ENCODE measurements around the gene NUDT3. TPM values are rescaled to one million over a fixed set of nuclear protein-coding genes. Genes with fewer than 3 reads are reported as not detected.
"Not testable (repeated sequence)": the region's sequence is repeated elsewhere in the genome, so short reads cannot be mapped to it uniquely, and the experiment has no call there.

NUDT3 gene
- polyA plus RNA-seq, 3 donors: 12.6 to 22.0 (median 21.6) TPM

DNA sequence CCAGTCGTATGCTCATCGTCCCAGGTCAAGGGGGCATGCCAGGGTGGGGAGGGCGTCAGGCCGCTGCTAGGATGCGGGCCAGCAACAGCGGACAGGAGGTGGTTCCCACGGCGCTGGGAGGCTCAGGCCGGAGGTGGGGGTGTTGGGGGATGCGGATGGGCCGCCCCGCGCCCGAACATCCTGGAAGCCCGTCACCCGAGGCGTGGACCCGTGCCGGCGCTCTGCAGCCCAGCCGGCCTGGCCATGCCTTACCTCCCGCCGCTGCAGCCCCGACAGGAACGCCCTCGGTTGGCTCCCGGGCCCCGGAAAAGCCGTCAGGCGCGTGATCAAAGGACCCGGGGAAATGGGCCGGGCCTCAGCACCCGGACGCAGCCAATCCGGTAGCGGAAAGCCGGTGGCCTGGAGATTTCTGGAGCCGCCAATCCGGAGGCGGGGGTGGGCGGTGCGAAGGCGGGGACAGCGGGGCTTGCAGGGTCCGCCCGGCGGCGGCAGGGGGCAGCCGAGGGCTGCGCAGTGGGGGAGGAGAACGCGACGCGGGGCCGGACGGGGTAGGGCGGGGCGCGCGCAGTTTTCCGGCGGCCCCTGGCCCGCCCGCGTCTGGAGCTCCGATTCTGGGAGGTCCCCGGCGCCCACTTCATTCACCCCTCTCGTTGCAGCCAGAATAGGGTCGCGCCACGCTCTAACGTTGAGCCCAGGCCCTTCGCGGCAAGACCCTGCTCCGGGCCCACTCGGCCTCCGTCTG is 143.6 kb downstream of the NUDT3 start, which contains the start of gene SMIM29:
Gene SMIM29 (minus strand): TSS at position 280 of the 742 bp plus-strand sequence. CDS start 1,215 bp downstream, outside the sequence.
- DNase-seq (ENCODE audit: extremely low read depth in 1 of 11, low read depth in 9 of 11, low spot score in 4 of 11): peak; percentile 79 to 93 (median 92)

DNA sequence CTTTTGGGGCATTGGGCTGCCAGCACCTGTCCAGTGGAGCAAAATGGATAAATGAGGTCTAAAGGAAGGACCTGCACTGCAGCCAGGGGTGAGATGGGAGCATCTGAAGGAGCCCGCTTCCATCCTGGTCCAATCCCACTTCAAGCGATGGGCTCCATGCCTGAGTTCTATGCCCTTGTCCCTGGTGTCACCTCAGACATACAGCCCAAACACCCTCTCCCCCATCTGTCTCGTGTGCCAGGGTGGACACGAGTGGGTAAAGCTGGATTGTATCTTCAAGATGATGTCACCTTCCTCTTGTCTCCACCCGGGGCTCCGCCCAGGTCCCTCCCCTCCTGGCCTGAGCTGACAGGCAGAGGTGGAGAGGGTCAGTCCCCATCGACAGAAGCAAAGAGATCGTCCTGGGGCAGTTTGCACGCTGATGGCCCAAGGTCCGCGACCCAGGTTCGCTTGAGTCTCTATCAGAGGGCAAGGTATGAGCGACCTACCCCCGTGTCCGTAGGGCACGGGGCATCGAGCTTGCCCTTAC is 144.2 kb downstream of the NUDT3 start:
- no peak for DNase-seq (ENCODE audit: extremely low read depth in 1 of 11, low read depth in 9 of 11, low spot score in 4 of 11)

DNA sequence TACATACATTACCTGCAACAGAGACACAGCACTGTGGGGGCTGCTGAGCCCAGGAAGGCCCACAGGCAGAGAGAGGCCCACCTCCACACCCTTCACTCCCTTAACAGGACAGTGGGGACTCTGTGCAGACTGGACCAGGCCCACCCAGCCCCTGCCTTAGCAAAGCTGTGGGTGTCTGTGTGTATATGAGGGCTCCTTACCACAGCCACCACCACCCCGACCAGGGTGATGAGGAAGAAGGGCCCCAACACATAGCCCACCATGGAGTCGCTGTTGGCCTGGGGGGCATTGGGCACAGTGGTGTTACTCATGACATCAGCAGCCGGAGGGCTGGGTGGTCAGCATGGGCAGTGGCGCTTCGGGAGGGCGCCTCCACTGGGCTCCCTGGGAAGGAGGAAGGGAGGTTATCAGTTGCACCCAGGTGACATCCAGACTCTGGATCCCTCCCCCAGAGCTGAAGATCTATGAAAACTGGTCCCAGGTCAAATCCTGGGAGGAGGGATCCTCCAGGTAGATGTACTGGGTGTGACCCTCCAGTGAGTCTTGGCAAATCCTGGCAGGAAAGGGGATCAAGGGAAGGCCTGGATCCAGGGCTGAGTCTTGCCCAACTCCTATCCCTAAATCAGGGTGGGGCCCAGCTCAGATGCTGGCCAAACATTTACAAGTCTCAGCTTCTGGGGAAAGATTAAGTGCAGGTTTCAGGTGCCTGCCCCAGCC is 144.8 kb downstream of the NUDT3 start:
- no peak for DNase-seq (ENCODE audit: extremely low read depth in 1 of 11, low read depth in 9 of 11, low spot score in 4 of 11)

DNA sequence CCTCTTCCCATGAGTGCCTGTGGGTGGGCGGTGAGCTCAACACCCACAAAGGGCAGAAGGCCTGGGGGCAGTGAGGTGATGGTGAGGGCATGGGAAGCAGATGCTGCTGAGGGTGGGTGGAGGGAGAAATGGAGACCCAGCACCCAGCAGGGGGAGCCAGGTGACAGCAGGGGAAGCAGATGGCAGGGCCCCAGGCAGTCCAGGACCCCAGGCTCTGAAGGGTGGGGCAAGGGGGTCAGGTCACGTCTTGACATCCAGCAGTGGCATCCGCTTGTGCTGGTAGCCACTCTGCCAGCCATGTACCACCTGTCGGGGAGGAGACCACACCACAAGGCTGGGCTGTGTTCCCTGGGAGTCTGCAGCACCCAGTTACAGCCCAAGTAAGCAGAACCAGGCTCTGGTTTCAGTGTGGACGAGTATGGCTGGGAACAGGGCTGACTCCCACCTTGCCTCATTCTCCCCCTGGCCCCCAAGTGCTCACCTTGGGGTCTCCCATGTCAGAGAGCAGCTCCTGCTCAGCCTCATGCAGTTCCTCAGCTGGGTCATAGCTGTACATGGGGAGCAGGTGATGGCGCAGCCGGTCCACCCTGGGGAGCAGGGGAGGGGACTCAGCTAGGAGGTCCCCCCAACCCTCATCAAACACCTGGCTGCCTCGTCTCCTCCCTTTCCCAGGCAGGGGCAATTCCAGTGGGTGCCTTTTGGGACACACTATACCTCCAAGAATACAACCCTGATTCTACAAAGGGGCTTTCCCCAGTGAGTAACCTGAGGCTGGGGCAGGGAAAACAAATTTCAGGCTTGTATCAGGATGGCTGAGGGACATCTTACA is 145.7 kb downstream of the NUDT3 start:
- no peak for DNase-seq (ENCODE audit: extremely low read depth in 1 of 11, low read depth in 9 of 11, low spot score in 4 of 11)

DNA sequence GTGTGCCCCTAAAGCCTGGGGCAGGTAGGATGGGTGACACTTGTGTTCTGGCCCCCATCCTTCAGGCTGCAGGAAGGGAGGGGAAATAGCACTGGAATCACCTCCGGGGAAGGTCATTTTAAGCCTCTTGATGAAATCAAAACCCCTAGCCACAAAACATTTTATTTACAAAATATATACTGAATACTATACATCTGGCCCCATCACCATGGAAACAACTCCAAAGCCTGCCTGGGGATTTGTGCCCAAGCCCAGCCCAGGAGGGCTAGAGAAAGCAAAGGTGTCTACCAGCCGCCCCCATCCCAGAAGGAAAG is 146.3 kb downstream of the NUDT3 start:
- DNase-seq (ENCODE audit: extremely low read depth in 1 of 11, low read depth in 9 of 11, low spot score in 4 of 11): no peak

DNA sequence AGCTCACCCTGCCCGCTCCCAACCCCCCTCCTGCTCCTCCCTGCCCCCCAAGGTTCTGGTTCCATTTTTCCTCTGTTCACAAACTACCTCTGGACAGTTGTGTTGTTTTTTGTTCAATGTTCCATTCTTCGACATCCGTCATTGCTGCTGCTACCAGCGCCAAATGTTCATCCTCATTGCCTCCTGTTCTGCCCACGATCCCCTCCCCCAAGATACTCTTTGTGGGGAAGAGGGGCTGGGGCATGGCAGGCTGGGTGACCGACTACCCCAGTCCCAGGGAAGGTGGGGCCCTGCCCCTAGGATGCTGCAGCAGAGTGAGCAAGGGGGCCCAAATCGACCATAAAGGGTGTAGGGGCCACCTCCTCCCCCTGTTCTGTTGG is 146.7 kb downstream of the NUDT3 start:
- not testable (repeated sequence) for DNase-seq (ENCODE audit: extremely low read depth in 1 of 11, low read depth in 9 of 11, low spot score in 4 of 11)

DNA sequence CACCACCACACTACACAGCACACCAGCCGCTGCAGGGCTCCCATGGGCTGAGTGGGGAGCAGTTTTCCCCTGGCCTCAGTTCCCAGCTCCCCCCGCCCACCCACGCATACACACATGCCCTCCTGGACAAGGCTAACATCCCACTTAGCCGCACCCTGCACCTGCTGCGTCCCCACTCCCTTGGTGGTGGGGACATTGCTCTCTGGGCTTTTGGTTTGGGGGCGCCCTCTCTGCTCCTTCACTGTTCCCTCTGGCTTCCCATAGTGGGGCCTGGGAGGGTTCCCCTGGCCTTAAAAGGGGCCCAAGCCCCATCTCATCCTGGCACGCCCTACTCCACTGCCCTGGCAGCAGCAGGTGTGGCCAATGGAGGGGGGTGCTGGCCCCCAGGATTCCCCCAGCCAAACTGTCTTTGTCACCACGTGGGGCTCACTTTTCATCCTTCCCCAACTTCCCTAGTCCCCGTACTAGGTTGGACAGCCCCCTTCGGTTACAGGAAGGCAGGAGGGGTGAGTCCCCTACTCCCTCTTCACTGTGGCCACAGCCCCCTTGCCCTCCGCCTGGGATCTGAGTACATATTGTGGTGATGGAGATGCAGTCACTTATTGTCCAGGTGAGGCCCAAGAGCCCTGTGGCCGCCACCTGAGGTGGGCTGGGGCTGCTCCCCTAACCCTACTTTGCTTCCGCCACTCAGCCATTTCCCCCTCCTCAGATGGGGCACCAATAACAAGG is 147.3 kb downstream of the NUDT3 start:
- DNase-seq (ENCODE audit: extremely low read depth in 1 of 11, low read depth in 9 of 11, low spot score in 4 of 11): not testable (repeated sequence)

DNA sequence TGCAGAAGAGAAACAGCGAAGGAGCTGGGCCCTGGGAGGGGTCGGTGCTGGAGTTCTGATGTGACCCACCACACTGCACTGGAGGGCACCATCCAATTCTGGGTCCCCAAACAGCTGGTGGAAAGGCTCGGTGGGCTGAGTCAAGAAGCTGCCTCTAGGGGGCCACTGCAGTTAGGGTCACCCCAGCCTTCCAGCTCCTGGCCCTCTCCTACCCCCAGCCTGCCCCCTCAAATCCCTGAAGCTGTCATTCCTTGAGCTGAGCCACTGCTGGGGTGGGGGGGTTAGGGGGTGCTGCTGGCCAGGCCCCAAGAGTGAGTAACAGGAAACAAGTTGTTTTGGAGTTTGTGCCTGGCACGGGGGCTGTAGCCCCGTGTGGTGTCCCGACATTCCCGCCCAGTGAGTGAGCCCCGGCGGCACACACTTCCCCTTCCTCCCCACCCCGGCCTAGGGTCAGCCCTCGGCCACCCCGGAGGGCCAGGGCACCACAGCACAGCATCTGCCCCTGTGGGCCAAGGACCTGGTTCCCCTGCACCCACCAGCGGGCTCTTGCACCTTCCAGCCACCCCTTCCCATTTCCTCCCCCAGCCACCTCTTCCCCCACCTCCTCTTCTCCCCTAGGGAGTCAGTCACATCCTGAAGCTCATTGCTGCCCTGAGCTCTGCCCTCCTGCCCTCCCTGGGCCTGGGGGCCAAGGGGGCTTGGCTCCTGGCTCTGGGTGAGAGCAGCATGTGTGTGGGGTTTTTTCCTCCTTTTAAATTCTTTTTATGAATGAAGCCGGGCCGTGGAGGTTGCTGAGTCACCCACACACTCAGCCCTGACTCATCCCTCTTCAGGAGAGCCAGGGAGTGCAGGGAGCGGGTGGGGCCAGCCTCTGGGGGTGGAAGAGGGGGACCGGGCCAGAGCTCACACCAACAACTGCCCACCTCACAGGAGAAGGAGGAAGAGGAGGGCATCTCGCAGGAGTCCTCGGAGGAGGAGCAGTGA is 148.3 kb downstream of the NUDT3 start:
- no peak for DNase-seq (ENCODE audit: extremely low read depth in 1 of 11, low read depth in 9 of 11, low spot score in 4 of 11)

DNA sequence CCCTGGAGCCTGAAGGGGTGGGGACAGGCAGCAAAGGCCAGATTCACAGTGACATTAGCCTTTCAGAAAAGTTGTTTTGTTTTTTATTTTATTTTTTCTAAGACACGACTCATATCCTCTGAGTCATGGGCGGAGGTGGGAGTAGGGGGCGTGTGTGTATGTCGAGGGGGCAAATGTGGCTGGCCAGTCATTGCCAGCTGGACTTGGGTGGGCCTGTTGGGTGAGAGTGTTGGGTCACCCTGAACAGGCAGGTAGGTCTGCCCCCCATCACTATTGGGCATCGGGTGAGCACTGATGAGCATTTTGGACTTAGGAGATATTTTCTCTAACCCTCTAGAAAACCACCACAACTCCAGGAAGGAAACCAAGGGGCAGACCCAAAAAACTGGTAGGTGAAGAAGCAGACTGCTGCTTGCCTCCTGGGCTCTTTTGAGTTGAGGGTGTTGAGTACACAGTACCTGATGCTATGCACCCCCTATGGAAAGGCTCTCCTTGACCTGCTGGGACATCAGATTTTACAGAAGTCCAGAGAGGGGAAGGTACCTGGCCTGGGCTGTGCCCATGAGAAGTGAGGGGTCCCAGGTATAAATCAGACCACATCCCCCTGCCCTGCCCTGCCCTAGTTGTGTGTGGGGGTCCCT is 149.2 kb downstream of the NUDT3 start:
- no peak for DNase-seq (ENCODE audit: extremely low read depth in 1 of 11, low read depth in 9 of 11, low spot score in 4 of 11)

DNA sequence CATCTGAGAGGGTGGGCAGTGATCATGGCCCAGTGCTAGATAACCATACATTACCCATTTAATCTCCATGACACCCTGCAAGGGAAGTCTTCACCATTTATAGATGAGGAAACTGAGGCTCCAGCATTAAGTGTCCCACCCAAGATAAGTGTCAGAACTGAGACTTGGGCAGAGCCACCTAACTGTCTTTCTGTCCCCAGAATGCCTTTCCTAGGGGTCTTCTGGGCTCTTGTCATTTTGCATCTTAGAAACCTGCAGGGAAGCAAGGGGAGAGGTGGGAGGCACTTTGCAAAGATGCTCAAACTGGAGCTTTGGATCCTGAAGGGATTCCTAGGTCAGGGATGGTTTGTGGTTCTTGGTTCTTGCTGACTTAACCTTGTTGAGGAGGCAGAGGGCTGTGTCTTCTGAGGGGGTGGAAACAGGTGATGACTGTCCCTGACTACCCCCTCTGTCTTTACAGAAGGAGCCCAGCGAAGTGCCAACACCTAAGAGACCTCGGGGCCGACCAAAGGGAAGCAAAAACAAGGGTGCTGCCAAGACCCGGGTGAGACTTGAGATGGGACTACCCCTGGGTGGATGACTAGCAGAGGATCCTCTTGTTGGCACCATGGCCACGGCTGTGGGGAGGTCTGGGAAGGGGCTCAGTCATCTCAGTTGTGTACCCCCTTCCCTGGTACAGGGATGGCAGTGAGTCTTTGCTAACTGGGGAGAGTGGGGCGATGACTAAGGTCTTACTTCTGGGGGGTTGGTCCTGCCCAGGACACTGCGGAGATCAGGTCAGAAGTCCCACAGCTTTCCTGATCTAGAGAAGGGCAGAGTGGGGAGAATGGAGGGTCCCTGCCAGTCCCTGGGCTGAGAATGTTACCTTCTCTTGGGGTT is 150.0 kb downstream of the NUDT3 start:
- no peak for DNase-seq (ENCODE audit: extremely low read depth in 1 of 11, low read depth in 9 of 11, low spot score in 4 of 11)

DNA sequence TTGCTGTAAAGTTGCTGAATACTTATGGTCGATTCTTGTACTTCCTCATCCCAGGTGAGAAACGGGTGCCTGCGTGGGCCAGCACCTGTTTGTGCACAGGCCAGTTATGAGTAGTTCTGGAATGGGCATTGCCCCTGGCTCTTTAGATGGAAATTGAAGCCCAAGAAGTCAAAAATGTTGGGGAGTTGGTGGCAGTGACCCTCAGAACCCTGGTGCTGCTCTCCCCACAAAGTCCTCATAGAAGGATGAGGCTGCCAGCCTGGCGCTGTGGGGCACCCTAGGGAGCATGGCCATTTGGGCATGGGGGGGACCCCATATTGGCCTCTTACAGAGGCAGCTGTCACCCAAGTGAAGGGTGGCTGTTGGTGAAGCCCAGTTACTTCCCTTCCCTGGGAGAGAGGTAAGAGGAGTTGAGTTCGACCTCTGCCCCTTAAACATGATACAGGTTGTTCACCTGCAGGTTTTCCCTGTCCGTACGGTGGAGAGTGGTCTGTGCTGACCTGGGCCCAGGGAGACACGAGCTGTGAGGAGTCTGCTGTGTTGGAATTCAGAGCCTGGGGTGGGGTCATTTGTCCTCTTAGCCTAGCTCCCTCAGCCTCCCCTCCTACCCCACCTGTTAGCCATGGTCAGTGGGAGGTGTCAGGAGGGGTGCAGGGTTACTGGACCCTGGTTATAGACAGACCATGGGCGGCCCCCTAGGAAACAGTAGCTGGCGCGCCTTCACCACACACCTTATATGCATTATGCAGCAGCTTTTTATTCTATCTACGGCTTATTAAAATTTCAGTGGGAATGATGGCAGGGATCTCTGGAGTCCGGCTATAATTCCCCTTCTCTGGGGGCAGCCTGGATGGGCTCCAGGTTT is 150.9 kb downstream of the NUDT3 start:
- no peak for DNase-seq (ENCODE audit: extremely low read depth in 1 of 11, low read depth in 9 of 11, low spot score in 4 of 11)

DNA sequence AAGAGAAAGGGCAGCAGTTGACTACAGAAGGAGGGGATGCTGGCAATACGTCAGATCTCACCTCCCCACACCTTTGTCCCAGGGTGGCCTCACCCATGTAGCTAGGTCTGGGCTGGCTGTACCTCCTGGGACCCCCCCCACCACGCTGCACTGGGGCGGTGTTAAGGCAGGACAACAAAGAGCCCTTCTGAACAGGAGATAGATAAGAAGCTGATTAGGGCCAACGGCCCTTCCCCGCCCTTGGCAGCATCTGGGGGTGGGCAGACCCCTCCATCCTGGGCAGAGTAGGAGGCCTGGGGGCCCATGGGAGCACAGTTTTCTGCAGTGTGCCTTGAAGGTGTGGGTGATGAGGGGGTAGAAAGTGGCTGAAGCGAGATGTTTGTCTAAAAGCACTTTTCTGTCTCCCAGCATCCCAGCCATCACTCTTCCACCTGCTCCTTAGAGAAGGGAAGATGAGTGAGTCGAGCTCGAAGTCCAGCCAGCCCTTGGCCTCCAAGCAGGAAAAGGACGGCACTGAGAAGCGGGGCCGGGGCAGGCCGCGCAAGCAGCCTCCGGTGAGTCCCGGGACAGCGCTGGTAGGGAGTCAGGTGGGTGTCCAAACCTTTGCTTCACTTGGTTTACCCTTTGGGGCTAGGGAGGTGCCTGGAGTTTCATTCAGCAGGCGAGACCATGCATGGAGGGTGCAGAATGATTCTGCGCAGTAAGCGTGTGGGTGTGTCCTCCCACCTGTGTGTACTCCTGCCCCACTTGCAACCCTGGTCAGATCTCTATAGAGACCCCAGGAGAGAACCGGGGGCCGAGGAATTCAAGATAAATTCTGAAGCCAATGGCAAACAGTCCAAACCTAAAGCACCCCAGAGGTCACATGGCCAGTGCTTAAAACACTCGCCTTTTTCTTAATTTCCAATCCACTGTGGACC is 151.9 kb downstream of the NUDT3 start:
- DNase-seq (ENCODE audit: extremely low read depth in 1 of 11, low read depth in 9 of 11, low spot score in 4 of 11): no peak

DNA sequence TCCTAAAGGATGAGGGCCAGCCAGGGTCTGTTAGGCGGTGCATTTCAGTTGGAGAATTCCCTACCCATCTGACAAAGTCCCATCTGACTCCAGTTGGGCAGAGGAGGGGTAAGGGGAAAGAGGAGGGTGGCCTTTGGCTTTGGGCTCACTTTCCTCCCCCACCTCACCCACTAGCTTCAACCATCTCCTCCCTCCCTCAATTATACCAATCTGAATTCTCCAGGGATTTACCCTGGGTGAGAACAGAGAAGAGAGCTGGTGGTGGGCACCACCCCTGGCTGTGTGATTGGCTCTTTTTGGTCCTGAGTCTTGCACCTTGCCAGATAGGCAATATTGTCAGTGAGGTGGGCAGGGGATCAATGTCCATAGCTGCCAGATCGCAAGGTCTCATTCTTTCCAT is 152.6 kb downstream of the NUDT3 start:
- DNase-seq (ENCODE audit: extremely low read depth in 1 of 11, low read depth in 9 of 11, low spot score in 4 of 11): no peak

DNA sequence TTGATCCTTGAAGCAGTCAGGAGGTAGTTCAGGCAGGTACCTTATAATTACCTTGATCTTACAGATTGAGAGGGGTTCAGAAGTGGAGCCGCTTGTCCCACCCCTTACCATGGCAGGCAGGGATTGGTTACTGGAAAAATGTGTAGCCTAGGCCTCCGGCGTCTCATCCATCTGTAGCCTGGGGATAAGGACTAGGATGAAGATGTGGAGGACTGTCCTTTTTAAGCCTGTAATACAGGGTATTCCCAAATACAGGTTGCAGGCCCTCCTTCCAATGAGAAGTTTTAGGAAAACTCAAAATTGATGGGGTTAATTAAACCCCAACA is 153.0 kb downstream of the NUDT3 start:
- no peak for DNase-seq (ENCODE audit: extremely low read depth in 1 of 11, low read depth in 9 of 11, low spot score in 4 of 11)

Data from renal cortex interstitium (tissue), 11 donors.